GM21576 (cell line): Measurements from ENCODE around the gene NECTIN1.

Source experiments
- ATAC-seq: cut with Tn5 transposase; IDR thresholded peaks from one replicate; pipeline ENCODE4 v1.9.1; 2021; ENCODE audit warnings: mild to moderate bottlenecking, moderate library complexity; ENCODE audit not compliant: unreplicated experiment

NECTIN1 gene

GRCh38 chr11:119676461-119677020 lies 52.5 kb downstream of the NECTIN1 start:
- no peak for ATAC-seq

DNA sequence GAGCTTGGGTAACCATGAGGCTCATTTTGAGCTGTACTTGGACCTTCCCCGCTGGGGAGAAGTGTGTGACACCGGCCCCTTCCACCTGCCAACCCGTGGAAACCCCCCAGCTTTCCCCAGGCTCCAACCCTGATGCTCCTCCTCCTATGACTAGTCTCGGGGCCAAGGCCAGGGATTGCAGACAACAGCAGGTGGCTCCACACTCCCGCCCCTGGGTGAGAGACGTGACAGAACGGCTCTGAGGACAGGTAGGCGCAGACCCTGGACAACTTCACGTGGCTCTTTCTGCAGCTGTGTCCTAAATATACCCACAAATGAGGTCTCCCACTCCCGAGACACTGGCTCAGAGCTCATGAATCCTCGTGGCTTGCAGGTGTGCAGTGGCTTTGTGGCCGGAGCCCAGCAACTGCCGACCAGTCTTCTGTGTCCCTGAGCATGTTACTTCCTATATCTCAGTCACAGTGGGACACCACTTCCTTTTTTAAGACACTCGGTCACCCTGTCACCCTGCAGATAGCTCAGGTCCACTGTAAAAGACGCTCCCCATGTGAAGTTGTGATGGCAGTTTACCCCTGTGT lies 55.2 kb downstream of the NECTIN1 start:
- peak; percentile 91 for ATAC-seq

GRCh38 chr11:119673052-119673758 lies 55.8 kb downstream of the NECTIN1 start:
- no peak for ATAC-seq

GRCh38 chr11:119672597-119672996 lies 56.4 kb downstream of the NECTIN1 start:
- ATAC-seq = no peak

- ATAC-seq = no peak
These were observed 57.4 kb downstream of the NECTIN1 start for GRCh38 chr11:119671561-119672015.

DNA sequence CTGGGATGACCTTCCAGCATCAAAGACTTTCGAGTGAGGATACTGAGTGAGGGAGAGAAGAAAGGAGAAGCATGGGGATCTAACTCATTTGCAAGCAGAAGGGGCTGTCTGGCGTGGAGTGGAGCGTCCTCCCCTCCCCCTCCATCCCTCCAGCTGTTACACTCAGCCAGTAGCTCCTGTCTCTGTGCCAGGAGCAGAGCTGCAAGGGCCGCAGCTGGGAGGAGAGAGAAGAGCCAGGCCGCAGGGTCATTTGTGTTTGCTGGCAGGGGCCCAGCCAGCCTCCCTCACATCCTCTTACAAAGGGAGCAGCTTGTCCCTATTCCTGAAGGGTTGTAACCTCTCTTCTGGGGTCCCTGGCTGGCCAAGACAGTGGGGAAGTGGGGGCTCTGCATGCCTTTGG lies 57.9 kb downstream of the NECTIN1 start:
- ATAC-seq = no peak

GRCh38 chr11:119669487-119669886 lies 59.5 kb downstream of the NECTIN1 start:
- ATAC-seq = no peak

DNA sequence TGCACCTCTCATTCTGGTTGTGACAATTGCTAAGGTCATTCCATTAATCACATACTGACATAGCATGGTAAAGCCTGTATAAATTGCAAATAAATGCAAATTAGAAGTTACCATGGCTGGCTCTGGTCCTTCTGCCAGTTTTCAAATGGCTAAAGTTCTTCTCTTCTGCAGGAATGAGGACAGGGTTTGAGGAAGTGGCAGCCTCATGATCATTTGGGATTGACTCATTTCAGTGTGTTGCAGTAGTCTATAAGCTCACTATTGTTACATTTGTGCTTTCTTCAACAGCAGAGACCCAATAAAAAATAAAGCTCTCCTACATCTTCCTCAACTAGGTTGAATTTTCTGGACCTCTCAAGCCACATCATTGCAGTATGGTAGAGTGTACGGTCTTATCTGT lies 60.3 kb downstream of the NECTIN1 start:
- ATAC-seq = no peak

DNA sequence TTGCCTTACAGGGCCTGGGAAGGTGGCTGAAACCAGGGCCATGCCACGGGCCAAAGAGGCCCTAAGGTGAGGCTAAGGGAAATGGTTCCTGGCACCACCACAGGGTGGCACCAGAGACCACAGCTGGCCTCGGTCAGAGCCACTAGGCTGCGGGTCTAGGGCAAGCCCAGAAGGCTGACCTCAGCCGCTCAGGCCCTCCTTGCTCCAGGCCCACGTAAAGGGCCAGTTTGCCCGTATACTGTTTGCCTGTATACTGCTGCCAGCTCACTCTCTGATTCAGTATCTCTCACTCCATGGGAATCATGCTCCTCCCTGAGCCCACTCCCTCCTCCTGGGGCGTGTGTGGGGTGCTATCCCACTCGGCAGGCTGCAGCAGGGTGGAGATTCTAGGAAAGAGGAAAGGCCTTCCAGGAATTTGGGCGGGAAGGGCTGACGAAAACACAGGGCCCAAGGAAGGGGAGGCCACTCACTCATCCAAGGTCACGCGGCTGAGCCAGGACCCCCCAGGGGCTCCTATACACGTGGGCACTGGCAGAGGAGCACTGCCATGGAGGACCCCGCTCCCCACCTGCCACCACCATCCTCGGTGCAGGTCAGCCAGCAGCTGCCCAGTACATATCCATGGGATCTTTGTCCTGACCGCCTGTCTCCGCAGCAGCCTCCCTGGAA lies 62.4 kb downstream of the NECTIN1 start:
- ATAC-seq = peak; percentile 78

- ATAC-seq = no peak
These were observed 62.9 kb downstream of the NECTIN1 start for GRCh38 chr11:119666061-119666460.

- no peak for ATAC-seq
These were observed 64.1 kb downstream of the NECTIN1 start for GRCh38 chr11:119664701-119665420.

GRCh38 chr11:119664063-119664572 lies 64.9 kb downstream of the NECTIN1 start:
- ATAC-seq = no peak

- no peak for ATAC-seq
These were observed 65.7 kb downstream of the NECTIN1 start for GRCh38 chr11:119663279-119663678.

DNA sequence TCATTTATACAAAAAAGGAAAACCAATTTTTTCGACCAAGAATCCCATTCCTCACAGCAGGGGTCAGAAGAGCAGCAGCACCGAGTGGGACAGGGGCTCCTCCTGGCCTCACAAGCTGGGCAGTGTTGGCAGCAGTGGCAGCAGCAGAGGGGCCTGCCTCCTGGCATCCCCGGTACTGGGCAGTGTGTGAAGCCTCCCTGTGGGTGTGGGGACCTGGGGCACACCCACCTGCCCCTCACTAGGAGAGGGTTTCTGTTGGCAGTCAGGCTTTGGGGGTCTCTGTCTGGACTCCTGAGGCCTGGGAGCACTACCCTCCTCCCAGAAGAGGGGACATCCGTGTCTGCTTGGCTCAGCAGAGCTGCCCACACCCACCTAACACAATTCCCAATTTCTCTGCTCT lies 67.8 kb downstream of the NECTIN1 start:
- no peak for ATAC-seq

- no peak for ATAC-seq
These were observed 68.9 kb downstream of the NECTIN1 start for GRCh38 chr11:119659971-119660723.

GRCh38 chr11:119652907-119653659 lies 75.9 kb downstream of the NECTIN1 start:
- no peak for ATAC-seq

- ATAC-seq = no peak
These were observed 77.0 kb downstream of the NECTIN1 start for GRCh38 chr11:119651802-119652584.

- ATAC-seq = no peak
These were observed 78.7 kb downstream of the NECTIN1 start for GRCh38 chr11:119650251-119650650.

- ATAC-seq = no peak
These were observed 81.7 kb downstream of the NECTIN1 start for GRCh38 chr11:119647254-119647653.
